HK-2 (cell line): ENCODE data around the gene CEP120.
"Not testable (repeated sequence)": the region's sequence is repeated elsewhere in the genome, so short reads cannot be mapped to it uniquely, and the experiment has no call there.

Source experiments
- DNase-seq: peaks from one replicate; pipeline ENCODE4 v3.0.0-alpha.2; 2018; ENCODE audit not compliant: unreplicated experiment

The CEP120 gene

DNA sequence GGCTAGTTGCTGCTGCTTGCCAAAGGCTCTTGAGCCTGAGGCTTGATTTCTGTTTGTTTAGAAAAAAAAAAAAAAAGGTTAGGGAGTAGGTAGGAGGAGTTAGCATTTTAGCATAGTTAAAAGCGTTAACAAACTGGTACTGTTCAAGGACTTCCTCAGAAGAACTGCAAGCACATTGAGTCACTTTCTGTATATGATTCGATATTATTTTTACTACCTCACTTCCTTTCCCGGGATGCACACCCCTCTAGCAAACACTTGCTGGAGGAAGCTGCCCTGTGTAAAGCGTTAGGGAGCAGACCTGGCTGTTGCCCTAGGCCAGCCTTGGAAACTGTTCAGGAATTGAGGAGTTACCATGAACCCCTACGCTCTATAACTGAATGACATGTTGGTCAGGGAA lies 15.7 kb upstream of the CEP120 start:
- DNase-seq, result no peak

DNA sequence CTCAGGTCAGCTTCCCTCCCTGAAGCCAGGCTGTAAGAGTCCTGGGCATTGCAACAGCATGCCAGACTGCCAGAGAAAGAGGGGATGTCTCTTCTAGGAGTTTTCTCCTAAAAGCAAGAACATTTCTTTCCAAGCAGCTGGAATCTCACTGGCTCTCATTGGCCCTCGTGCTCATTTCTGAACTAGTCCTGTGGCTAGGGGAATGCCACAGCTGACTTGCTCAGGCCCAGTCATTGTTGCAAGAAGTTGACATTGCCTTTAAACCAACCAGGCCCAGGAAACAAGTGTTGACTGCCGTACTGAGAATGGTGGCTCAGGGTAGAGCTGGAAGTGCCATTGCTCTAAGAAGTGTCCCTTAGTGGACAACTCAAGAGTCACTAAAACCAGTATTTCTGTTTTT lies 15.0 kb upstream of the CEP120 start:
- DNase-seq, result no peak

DNA sequence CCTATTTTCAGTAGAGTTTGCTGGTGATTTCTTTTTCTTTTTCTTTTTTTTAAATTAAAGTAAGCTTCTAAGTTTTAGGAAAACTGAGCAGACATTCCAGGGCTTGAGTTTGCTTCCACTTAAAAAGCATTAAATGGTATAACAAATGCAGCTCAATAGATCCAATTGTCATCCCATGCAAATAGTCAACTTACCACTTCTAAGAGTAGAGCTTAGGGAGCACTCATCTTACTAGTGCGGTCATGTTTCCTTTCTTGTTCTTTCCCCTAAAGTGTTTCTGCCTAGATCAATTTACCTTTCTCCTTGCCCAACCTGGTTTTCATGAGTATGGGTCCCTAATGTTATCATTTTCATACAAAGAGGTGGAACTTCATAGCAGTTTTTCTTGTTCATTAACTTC lies 13.0 kb upstream of the CEP120 start:
- DNase-seq, result no peak

DNA sequence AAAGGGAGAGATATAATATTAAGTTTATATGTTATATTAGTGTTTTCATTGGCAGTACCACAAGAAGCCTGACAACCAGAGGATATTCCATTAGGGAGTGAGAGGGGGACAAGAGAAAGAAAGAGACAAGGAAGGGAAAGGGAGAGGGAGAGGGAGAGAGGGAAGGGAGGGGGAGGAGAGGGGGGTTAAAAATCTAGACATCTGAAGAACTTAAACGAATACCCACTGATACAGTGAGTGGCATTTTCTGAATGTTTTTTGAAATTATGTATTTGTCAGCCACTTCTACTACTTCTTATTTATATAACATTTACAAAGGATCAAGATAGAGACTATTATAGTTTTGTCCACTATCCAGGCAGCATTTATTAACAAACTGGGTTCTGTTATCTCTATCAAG lies 11.6 kb upstream of the CEP120 start:
- DNase-seq, result no peak

DNA sequence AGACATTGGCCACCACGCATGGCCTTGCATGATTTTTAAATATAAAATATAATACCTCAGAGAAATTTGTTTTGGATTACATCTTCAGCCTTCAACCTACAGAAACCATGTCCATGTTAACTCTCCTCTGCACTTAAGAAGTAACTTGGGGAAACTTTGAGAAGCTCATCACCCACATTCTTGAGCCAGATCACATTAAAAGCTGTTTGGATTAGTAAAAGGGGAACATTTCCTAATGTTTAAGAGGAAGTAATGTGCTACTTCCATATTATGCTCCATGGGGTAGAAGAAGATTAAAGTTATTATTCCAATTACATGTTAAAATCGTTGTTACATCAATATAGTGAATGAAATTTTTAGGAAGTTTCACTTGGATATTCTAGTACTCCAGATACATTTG lies 10.4 kb upstream of the CEP120 start:
- no peak for DNase-seq

DNA sequence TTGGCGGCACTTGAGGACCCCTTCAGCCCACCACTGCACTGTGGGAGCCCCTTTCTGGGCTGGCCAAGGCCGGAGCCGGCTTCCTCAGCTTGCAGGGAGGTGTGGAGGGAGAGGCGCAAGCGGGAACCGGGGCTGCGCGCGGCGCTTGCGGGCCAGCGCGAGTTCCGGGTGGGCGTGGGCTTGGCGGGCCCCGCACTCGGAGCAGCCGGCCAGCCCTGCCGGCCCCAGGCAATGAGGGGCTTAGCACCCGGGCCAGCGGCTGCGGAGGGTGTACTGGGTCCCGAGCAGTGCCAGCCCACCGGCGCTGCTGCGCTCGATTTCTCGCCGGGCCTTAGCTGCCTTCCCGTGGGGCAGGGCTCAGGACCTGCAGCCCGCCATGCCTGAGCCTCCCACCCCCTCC lies 7.2 kb upstream of the CEP120 start:
- DNase-seq, result not testable (repeated sequence)

DNA sequence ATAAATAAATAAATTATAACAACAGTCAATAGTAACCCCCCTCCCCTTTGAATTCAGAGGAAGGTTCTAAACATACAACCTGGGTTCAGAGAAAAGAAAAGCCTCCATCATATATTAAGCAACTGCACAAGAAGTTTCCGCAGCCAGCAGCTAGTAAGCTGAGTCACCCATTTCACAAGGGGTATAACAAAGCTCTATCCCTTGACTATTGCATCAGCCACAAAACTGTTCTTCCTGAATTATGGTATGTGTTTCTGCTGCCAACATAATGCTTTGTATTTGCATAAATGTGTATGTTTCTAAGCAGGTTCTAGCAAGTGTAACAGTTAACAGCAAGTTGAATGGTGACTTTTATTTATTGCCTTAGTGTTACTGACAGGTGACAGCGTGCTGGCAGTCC lies 6.8 kb upstream of the CEP120 start:
- DNase-seq, result no peak

DNA sequence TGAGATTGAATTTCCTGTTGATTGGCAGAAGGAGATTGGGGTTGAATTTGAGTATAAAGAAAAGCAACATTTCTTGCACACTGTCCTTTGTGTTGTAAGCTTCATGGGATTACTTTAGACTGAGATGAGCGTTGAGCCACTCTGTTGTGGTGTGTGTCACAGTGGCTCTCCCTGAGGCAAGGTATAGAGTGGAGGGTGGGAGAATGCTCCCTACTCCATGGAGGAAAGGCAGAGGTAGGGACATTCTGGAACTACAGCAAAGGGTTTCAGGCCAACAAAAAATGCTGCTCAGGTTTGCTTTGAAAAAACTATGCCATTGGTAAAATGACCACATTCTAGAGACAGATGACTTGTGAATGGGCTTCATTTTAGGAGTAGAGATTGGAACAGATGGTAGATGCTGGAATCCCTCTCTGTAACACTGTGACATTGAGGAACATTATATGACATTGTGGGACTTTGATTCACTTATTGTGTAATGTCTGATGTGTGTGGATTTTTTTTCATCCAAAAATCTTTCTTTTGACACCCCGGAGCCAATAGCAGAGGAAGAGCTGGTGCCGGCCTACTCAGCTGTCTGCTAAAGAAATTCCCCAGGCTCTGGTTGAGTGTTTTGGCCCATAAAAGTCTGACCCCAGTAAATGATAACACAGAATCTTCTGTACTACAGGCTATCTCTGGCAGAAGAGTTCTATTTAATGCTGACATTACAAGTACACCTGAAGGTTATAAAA lies 6.2 kb upstream of the CEP120 start:
- DNase-seq, result no peak

DNA sequence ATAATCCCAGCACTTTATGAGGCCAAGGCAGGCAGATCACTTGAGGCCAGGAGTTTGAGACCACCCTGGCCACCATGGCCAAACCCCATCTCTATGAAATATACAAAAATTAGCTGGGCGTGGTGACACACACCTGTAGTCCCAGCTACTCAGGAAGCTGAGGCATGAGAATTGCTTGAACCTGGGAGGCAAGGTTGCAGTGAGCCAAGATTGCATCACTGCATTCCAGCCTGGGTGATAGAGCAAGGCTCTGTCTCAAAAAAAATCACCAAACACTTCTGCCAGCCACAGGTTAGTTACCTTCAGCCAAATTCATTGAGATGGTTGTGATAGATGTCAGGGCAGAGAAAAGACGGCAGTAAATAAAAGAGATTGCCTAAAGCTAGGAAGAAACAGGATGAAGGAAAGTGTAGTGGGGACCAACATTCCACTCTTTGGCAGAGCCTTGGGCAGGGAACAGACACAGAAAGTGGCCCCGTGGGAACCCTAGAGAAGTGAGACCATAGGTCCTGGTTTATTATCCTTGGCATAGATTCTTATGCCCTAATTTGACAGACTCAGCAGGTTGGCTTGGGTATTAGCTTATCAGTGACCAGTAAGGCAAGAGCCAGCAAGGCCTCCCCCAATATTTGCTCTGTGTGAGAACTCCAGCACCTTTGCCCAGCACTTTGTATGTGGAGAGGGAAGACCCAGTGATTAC lies 5.5 kb upstream of the CEP120 start:
- DNase-seq, result no peak

DNA sequence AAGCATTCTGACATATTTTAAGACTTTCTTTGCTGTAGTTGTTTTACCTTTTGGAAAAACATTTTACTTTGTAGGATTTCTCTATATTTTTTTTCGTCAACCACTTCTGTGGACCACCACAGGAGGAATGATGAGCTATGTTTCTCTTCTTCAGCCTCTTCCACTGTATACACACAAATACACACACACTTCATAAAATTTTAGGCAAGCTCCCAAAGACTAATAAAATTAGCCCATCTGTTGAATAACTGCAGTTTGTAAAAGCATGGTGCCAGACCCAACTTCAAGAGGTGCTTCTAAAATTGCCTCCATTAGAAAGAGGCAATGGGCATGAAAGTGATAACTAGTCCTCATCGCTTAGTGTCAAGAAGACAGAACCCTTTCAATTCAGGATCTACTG lies 4.1 kb upstream of the CEP120 start:
- no peak for DNase-seq

DNA sequence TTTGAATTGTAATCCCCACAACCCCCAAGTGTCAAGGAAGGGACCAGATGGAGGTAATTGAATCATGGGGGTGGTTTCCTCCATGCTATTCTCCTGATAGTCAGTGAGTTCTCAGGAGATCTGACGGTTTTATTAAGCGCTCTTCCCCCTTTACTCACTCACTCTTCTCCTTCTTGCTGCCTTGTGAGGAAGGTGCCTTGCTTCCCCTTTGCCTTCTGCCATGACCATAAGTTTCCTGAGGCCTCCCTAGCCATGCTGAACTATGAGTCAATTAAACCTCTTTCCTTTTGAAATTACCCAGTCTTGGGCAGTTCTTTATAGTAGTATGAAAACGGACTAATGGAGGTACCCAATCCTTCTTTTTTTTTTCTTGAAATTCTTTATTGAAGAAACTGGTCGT lies 2.2 kb upstream of the CEP120 start:
- DNase-seq, result no peak

DNA sequence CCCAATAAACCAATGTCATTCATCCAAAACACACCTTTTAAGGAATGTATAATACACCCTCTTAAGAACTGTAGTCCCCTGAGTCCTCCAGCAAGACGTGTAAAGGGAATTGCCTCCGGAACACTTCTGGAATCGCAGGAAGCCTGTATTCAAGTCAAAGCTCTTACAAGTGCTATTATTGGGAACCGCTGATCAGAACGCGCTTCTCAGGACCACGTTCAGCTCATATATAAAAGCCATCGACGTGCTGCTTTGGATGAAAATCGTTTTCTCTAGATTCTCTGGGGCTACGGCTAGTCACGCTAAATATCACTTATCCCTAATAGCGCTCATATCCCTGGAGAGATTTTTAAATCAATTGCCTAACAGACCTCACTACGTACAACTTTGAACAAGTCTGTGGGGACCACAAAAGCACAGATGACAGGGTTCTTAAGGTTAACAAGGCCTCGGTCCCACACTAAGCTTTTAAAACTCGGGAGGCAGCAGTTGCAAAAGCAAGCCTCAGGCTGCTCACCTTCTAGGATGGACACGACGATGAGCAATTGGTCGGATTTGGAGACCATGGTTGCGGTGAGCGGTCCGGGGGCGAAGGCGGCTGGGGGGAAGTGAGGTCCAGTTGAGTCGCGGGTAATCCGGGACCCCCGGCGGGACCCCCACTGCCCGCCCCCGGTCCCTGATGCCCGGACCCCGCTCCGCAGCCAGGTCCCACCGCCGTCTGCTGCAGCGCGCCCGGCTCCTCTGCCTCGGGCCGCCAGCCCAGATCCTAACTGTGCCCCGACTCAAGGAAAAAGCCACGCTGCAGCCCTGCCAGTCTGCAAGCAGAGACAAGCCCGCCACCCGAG lies 548 bp downstream of the CEP120 start:
- no peak for DNase-seq

DNA sequence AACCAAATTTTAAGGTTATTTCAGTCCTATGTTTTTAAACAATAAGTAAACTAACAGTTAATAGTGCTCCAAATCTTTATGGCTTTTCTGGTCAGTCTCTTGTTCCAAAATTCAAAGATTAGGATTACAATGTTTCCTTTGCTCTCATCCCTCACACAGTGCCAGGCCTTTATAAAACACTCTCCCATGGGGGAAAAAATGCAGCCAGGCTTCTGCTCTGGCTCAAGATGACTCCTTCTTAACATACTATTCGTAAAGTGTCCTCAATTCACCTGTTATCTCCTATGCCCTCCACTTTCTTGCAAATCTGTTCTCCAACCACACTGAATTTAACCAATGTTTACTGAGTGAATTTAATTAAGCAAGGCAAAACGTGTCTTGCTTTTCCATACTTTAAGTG lies 1.4 kb downstream of the CEP120 start:
- no peak for DNase-seq

DNA sequence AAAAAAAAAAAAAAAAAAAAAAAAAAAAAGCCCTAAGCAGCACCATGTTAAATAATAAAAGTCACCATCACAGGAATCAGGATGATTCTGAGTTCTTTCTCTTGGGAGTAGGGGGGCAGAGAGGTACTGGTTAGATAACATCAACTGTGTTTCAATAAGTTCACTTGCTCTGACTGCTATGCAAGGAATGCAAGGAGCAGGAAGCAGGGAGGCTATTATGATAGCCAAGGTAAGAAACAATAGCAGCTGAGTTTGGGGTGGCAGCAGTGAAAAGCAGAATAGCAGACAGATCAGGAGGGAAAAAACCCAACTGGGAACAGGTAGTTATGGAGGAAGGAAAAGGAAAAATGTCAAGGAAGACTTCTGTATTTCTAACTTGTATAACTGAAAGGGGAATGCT lies 8.2 kb downstream of the CEP120 start:
- DNase-seq, result no peak

DNA sequence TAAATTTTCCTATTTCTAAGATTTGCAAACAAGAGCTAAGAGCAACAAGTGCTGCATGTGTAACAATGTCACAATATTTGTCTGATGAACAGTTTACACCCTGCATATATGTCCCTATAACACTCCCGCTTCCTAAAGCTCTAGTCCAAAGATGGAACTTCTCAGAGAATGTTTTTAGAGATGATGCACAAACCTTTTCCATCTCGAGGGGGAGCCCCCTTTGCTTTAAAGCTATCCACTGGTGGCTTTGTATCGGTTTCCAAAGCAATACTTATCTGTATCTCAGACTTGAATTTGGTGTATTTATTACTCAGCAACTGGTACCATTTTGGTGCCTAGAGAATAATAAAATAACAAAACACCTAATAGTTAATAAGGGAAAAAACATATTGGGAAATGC lies 11.0 kb downstream of the CEP120 start:
- no peak for DNase-seq

DNA sequence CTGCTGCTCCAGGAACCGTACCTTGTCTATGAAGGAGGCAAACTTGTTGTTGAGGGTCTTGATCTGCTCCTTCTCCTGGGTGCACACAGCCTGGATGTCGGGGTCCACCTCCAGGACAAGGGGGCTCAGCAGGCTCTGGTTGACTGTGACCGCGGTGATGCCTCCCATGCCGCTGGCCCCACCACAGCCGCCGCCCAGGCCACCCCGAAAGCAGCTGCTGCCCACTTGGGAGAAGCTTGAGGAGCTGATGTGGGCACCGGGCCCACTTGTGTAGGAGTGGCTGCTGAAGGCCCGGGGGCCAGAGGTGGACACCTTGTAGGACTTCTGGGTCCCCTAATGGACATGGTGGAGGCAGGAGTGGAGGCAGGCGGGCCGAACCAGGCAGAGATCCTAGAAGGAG lies 21.2 kb downstream of the CEP120 start:
- DNase-seq, result not testable (repeated sequence)

DNA sequence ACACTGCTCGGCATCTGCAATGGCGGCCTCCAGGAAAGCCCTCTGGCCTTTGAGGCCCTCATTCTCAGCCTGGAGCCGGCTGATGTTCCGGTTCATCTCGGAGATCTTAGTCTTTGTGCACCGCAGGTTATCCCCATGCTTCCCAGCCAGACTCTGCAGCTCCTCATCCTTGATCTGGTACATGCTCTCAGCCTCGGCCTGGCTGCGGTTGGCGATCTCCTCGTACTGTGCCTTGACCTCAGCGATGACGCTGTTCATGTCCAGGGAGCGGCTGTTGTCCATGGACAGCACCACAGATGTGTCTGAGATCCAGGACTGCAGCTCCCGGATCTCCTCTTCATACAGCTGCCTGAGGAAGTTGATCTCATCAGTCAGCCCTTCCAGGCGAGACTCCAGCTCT lies 21.9 kb downstream of the CEP120 start:
- DNase-seq, result no peak

DNA sequence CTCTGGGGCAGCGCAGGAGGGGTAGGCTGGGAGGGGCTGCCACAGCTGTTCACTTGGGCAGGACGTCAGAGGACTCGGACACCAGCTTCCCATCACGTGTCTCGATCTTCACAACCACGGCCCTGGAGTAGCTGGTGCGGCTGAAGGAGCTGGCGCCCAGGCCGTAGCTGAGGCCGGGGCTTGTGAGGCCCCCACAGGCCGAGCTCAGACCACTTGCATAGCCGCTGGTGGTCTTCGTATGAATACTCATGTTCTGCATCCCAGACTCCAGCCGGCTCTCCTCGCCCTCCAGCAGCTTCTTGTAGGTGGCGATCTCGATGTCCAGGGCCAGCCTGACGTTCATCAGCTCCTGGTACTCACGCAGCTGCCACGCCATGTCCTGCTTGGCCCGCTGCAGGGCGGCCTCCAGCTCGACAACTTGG lies 22.3 kb downstream of the CEP120 start:
- DNase-seq, result not testable (repeated sequence)

DNA sequence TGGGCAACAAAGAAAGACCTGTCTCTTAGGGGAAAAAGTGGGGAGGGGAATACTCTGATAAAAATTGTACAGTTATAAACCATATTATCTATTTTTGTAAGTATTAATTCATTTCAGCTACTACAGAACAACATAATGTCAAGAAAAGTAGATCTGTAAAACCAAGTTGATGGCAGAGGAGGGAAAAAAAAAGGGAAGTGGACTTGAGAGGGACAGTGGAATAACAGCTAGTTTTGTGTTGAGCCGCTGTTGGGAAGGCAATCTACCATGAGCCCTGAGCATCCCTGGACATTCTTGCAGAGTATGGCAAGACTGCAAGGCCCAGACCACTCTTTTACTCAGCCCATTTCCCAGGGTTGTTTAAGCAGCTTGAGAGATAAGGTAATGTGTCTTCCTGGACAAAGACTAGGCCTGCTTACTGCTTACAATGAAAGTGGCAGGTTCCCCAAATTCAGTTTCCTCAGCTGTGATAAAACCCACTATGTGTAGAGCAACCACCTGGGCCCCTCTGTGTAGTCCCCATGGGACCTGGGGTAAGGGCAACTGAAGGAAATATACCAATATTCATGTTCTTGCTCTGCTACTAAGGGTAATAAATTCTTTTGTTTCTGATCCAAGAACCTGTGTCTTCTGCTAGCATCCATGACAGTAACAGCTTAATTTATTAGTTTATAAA lies 25.0 kb downstream of the CEP120 start:
- no peak for DNase-seq

DNA sequence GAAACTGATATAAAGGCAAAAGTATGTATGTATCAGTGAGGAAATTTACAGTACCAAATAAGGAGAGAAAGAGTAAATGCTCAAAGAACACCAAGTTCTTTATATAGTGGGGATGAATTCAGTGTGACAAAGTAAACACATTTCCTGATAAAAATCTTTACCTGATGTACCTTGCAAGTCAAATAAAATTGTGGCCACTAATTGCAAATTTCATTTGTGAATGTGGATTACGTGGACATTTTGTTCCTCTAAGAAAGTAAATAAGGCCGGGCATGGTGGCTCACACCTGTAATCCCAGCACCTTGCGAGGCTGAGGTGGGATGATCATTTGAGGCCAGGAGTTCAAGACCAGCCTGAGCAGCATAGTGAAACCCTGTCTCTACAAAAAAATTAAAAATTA lies 25.7 kb downstream of the CEP120 start:
- DNase-seq, result no peak

DNA sequence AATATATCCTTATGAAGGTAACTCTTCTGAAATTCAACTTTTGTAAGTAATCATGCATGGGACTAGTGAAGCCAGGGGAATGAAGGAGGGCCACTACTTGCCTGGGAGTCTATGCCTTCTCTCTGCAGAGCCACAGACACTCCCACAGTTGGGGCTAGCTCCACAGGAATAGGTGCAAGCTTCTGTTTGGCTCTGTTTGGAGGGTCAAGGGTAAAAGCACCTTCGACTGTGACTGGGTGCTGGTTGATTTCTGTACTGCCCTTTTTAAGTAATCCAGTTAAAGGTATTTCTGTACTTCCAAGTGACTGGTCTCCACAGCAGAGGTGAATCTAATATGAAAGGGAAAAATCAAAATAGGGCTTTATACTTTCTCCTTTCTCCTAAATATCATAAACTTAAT lies 32.2 kb downstream of the CEP120 start:
- no peak for DNase-seq

DNA sequence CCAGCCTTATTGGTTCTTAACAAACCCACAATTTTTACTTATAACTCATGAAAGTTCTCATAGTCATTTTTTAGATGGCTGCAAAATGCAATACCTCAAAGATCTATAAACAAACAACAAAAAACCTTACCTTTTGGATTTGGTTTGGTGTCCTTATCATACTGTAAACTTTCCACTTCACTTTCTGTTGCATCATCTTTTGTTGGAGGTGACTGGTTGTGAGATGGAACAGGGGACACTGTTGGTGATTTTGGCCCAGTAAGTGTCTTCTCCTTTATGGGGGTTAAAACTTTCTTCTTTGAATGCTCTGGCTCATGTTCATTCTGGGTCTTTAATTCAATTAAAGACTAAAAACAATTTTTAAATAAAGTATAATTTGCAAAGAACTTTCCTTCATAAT lies 33.4 kb downstream of the CEP120 start:
- DNase-seq, result no peak
